ENCODE results near the gene NKX1-2.

DNA sequence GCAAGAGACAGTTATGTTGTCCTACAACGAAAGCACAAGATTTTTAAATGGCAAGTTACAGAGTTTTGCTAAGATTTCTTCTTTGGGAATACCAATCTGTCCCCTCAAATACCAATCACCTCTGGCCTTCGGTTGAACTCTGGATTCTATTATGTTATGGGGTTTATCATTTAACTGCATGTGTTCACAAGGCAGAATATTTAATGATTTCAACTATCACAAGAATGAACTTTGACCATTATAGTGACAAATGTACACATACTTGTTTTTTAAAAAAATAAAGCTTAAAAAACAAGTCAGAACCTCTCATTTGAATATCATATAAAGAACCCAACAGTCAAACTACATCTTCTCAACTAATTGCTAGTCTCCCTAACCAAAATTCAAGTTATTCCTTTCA lies 42.4 kb downstream of the NKX1-2 start:
- no peak for TF ChIP-seq EZH2 (IDR thresholded peaks at IDR 0.05; ENCODE audit: borderline replicate concordance, low read length)
- TF ChIP-seq, protein P1, sequence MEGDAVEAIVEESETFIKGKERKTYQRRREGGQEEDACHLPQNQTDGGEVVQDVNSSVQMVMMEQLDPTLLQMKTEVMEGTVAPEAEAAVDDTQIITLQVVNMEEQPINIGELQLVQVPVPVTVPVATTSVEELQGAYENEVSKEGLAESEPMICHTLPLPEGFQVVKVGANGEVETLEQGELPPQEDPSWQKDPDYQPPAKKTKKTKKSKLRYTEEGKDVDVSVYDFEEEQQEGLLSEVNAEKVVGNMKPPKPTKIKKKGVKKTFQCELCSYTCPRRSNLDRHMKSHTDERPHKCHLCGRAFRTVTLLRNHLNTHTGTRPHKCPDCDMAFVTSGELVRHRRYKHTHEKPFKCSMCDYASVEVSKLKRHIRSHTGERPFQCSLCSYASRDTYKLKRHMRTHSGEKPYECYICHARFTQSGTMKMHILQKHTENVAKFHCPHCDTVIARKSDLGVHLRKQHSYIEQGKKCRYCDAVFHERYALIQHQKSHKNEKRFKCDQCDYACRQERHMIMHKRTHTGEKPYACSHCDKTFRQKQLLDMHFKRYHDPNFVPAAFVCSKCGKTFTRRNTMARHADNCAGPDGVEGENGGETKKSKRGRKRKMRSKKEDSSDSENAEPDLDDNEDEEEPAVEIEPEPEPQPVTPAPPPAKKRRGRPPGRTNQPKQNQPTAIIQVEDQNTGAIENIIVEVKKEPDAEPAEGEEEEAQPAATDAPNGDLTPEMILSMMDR (IDR thresholded peaks at IDR 0.05; ENCODE audit: low read length): no peak

Data from OCI-LY1 (cell line).